NCI-H446 (cell line): ENCODE data around the gene DNMT3B.
"Not testable (repeated sequence)": the region's sequence is repeated elsewhere in the genome, so short reads cannot be mapped to it uniquely, and the experiment has no call there.

Experiments used
- DNase-seq, 2 experiments: peaks; one replicate each; lab custom pipeline; 2025; lab: John Stamatoyannopoulos, UW

DNMT3B gene

DNA sequence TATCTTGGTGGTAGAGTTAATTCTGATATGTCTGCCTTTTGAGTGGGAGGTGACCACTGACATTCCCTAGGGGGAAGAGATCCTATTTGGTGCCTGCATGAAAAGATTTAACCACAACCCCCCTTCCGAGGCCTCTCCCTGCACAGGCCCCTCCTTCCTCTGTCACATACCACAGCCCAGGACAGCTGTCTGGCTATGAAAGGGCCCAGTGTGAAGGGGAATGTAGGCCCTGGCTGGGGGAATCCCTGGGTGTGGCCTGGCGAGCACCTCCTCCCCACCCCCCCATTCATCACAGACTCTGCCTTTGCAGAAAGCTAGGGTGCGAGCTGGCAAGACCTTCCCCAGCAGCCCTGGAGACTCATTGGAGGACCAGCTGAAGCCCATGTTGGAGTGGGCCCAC is 30.1 kb downstream of the DNMT3B start:
- DNase-seq = no peak

- peak in 1 of 2 experiments; percentile 31 for DNase-seq
Measured at GRCh38 chr20:32792731-32793458, 30.7 kb downstream of the DNMT3B start.

GRCh38 chr20:32796383-32796948 is 34.3 kb downstream of the DNMT3B start:
- no peak for DNase-seq

DNA sequence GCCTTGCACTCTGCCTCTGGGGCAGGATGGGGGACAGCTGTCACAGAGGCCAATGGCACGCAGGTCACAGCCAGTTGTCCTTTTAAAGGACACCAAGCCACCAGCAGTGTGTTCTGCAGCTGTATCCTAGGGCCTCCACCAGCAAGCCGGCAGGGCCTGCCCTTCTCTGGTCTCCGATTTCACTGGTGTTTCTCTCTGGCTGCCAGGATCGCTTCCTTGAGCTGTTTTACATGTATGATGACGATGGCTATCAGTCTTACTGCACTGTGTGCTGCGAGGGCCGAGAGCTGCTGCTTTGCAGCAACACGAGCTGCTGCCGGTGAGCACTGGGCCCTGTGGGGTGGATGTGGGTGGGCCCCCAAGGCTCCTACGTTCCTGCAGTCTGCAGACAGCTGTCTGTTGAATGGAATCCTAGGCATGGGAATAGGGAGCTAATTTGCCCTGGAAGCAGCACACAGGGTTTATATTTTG is 34.8 kb downstream of the DNMT3B start:
- DNase-seq = no peak

DNA sequence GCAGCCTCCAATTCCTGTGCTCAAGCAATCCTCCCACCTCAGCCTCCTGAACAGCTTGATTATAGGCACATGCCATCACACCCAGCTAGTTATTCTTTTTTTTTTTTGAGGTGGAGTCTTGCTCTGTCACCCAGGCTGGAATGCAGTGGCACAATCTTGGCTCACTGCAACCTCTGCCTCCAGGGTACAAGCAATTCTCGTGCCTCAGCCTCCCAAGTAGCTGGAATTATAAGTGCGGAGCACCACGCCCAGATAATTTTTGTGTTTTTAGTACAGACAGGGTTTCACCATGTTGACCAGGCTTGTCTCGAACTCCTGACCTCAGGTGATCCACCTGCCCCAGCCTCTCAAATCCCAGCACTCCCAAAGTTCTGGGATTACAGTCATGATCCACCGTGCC is 35.4 kb downstream of the DNMT3B start:
- DNase-seq = not testable (repeated sequence)

- DNase-seq = no peak
Measured at GRCh38 chr20:32798046-32798981, 36.1 kb downstream of the DNMT3B start.

DNA sequence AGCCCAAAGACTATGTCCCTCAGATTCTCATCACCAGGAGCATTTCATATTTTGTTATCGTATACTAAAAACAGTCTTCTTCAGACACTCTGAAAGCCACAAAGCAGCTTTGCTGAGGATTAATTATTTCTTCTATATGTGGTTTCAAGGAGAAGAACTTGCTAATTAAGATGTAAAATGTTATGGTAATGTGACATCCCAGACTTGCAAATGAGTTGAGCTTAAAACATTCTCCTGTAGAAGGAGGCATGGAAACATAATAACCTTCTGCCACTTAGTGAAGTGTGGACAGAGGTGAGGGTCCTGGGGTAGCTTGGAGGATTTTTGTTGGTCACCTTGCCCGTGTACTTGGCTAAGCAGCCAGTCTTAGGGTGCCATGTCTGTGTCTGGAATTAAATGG is 40.9 kb downstream of the DNMT3B start:
- no peak for DNase-seq

GRCh38 chr20:32804022-32804715 is 42.0 kb downstream of the DNMT3B start:
- no peak for DNase-seq

- no peak for DNase-seq
Measured at GRCh38 chr20:32804817-32805216, 42.6 kb downstream of the DNMT3B start.

DNA sequence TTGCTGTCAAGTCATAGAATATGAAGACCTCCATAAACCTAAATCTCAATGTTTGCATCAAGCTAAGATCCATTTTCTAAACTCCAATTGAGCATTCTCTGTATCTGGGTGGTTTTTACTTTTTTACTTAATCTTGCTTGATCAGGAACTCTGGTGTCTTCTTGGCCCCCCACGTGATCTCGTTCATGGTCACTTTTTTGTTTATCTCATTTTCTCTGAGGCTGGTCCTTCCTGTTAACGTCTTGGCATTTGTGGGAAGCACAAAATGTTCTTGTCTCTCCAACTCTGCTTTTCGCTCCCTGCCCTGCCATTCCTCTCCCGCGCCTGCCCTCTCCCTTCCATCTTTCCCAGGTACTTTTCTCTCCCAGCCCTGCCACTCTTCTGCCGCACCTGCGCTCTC is 43.5 kb downstream of the DNMT3B start:
- DNase-seq = no peak

- peak in 1 of 2 experiments; percentile 29 for DNase-seq
Measured at GRCh38 chr20:32806356-32806755, 44.2 kb downstream of the DNMT3B start.

- DNase-seq = no peak
Measured at GRCh38 chr20:32807706-32808105, 45.5 kb downstream of the DNMT3B start.

GRCh38 chr20:32808438-32808837 is 46.3 kb downstream of the DNMT3B start:
- DNase-seq = no peak

GRCh38 chr20:32809907-32810306 is 47.7 kb downstream of the DNMT3B start:
- no peak for DNase-seq

GRCh38 chr20:32810941-32811340 is 48.8 kb downstream of the DNMT3B start:
- no peak for DNase-seq

GRCh38 chr20:32811886-32812285 is 49.7 kb downstream of the DNMT3B start:
- no peak for DNase-seq

GRCh38 chr20:32819992-32820697 is 58.0 kb downstream of the DNMT3B start:
- peak; percentile 56 to 79 for DNase-seq

- DNase-seq = no peak
Measured at GRCh38 chr20:32820698-32821377, 58.7 kb downstream of the DNMT3B start.

GRCh38 chr20:32822225-32822624 is 60.0 kb downstream of the DNMT3B start:
- no peak for DNase-seq

DNA sequence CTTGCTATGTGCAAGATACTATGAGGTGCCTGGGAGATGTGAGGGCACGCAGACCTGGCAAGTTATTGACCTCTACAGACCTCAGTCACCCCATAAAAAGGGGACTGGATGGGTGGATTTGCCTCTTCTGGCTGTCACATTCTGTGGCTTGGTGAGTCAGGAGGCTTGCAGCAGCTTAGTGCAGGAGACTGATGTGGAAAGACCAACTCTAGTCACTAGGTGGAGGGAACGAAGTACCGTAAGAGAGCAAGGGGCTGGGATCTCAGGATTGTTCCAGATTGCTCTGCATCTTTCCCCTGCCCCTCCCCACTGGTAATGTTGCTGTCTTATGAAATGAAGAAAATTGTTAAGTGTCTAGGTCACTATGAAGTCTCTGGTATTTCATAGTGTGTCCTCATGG is 60.9 kb downstream of the DNMT3B start:
- no peak for DNase-seq
